Adrenal gland (tissue), 5 donors: ENCODE data around the gene RBM14.

Experiments
- POLR2A ChIP-seq, 2 donors: fragments of 450-650 bp; IDR thresholded peaks; one replicate each; pipeline ENCODE4 v1.6.1; 2017; ENCODE audit warnings: antibody characterized with exemption in 2 of 2, mild to moderate bottlenecking in 2 of 2, moderate library complexity in 1 of 2
- TF ChIP-seq, protein P1 (sequence below), 6 experiments: fragments of 450-650 bp in 4 of 6; fragments of 200-600 bp in 2 of 6; sonication (generic) in 1 of 6; IDR thresholded peaks; 1 replicate in 5 of 6; 2 replicates in 1 of 6; pipeline versions ENCODE4 v1.5.1 to v1.8.0; 2016 to 2021; ENCODE audit warnings: antibody characterized with exemption in 6 of 6, mild to moderate bottlenecking in 2 of 6, moderate library complexity in 1 of 6
- donor health status: DM: no; HTN: no; CAD: no.

- TF ChIP-seq, protein P1, sequence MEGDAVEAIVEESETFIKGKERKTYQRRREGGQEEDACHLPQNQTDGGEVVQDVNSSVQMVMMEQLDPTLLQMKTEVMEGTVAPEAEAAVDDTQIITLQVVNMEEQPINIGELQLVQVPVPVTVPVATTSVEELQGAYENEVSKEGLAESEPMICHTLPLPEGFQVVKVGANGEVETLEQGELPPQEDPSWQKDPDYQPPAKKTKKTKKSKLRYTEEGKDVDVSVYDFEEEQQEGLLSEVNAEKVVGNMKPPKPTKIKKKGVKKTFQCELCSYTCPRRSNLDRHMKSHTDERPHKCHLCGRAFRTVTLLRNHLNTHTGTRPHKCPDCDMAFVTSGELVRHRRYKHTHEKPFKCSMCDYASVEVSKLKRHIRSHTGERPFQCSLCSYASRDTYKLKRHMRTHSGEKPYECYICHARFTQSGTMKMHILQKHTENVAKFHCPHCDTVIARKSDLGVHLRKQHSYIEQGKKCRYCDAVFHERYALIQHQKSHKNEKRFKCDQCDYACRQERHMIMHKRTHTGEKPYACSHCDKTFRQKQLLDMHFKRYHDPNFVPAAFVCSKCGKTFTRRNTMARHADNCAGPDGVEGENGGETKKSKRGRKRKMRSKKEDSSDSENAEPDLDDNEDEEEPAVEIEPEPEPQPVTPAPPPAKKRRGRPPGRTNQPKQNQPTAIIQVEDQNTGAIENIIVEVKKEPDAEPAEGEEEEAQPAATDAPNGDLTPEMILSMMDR (IDR thresholded peaks at IDR 0.05), result no peak
- TF ChIP-seq POLR2A (IDR thresholded peaks at IDR 0.05), result no peak
These were observed 36.7 kb downstream of the RBM14 start for GRCh38 chr11:66653123-66653522.
